Ovary (tissue), 3 donors: ENCODE data around the gene EML1.

Experiments used
- EP300 ChIP-seq: sonication (generic); formaldehyde crosslinking; IDR thresholded peaks from one replicate; pipeline ENCODE4 v1.6.1; 2017; ENCODE audit warnings: antibody characterized with exemption
- POLR2A ChIP-seq: fragments of 450-650 bp; IDR thresholded peaks from one replicate; pipeline ENCODE4 v1.6.1; 2017; ENCODE audit warnings: antibody characterized with exemption, mild to moderate bottlenecking, moderate library complexity
- TF ChIP-seq, protein P1 (sequence below), 3 donors: fragments of 450-650 bp in 2 of 3; fragments of 200-600 bp in 1 of 3; IDR thresholded peaks; one replicate each; pipeline versions ENCODE4 v1.5.1 to v1.8.0; 2016 to 2022; ENCODE audit warnings: antibody characterized with exemption in 3 of 3, mild to moderate bottlenecking in 1 of 3
- donor health status: DM: no; HTN: no; CAD: no.

- TF ChIP-seq POLR2A (no peak), EP300 (no peak)
- TF ChIP-seq, protein P1, sequence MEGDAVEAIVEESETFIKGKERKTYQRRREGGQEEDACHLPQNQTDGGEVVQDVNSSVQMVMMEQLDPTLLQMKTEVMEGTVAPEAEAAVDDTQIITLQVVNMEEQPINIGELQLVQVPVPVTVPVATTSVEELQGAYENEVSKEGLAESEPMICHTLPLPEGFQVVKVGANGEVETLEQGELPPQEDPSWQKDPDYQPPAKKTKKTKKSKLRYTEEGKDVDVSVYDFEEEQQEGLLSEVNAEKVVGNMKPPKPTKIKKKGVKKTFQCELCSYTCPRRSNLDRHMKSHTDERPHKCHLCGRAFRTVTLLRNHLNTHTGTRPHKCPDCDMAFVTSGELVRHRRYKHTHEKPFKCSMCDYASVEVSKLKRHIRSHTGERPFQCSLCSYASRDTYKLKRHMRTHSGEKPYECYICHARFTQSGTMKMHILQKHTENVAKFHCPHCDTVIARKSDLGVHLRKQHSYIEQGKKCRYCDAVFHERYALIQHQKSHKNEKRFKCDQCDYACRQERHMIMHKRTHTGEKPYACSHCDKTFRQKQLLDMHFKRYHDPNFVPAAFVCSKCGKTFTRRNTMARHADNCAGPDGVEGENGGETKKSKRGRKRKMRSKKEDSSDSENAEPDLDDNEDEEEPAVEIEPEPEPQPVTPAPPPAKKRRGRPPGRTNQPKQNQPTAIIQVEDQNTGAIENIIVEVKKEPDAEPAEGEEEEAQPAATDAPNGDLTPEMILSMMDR (IDR thresholded peaks at IDR 0.05), result no peak
Measured at GRCh38 chr14:99744199-99744872, 48.9 kb upstream of the EML1 start.
